Femur (tissue), 1 donor: ENCODE results near the gene CARMIL1.
A peak's percentile ranks its signal among the peaks of the same experiment; 100 is the strongest.
"Not testable (repeated sequence)": the region's sequence is repeated elsewhere in the genome, so short reads cannot be mapped to it uniquely, and the experiment has no call there.

Experiments used
- DNase-seq: peaks from one replicate; pipeline ENCODE4 v3.0.0-alpha.2; 2017

The CARMIL1 gene

GRCh38 chr6:25375125-25375524, 96.0 kb downstream of the CARMIL1 start:
- no peak for DNase-seq

GRCh38 chr6:25377664-25378063, 98.5 kb downstream of the CARMIL1 start:
- DNase-seq: no peak

GRCh38 chr6:25381077-25381476, 101.9 kb downstream of the CARMIL1 start:
- no peak for DNase-seq

GRCh38 chr6:25382476-25382875, 103.3 kb downstream of the CARMIL1 start:
- not testable (repeated sequence) for DNase-seq

- no peak for DNase-seq
Measured at GRCh38 chr6:25384234-25384633, 105.1 kb downstream of the CARMIL1 start.

- DNase-seq: no peak
Measured at GRCh38 chr6:25384967-25385366, 105.8 kb downstream of the CARMIL1 start.

- DNase-seq: no peak
Measured at GRCh38 chr6:25387483-25387882, 108.3 kb downstream of the CARMIL1 start.

GRCh38 chr6:25387911-25388310, 108.7 kb downstream of the CARMIL1 start:
- no peak for DNase-seq

- DNase-seq: no peak
Measured at GRCh38 chr6:25388776-25389175, 109.6 kb downstream of the CARMIL1 start.

GRCh38 chr6:25389471-25389870, 110.3 kb downstream of the CARMIL1 start:
- no peak for DNase-seq

GRCh38 chr6:25392372-25392771, 113.2 kb downstream of the CARMIL1 start:
- no peak for DNase-seq

- DNase-seq: no peak
Measured at GRCh38 chr6:25395731-25396130, 116.6 kb downstream of the CARMIL1 start.

GRCh38 chr6:25397406-25397805, 118.2 kb downstream of the CARMIL1 start:
- no peak for DNase-seq

- DNase-seq: no peak
Measured at GRCh38 chr6:25399885-25400284, 120.7 kb downstream of the CARMIL1 start.

GRCh38 chr6:25401711-25402110, 122.5 kb downstream of the CARMIL1 start:
- no peak for DNase-seq

GRCh38 chr6:25402125-25402524, 123.0 kb downstream of the CARMIL1 start:
- no peak for DNase-seq

- no peak for DNase-seq
Measured at GRCh38 chr6:25403150-25403549, 124.0 kb downstream of the CARMIL1 start.

GRCh38 chr6:25404091-25404490, 124.9 kb downstream of the CARMIL1 start:
- no peak for DNase-seq

- no peak for DNase-seq
Measured at GRCh38 chr6:25404693-25405169, 125.6 kb downstream of the CARMIL1 start.

GRCh38 chr6:25405442-25405841, 126.3 kb downstream of the CARMIL1 start:
- DNase-seq: no peak

- peak; percentile 28 for DNase-seq
Measured at GRCh38 chr6:25407431-25407830, 128.3 kb downstream of the CARMIL1 start.

GRCh38 chr6:25410102-25410501, 130.9 kb downstream of the CARMIL1 start:
- no peak for DNase-seq

GRCh38 chr6:25411316-25411950, 132.3 kb downstream of the CARMIL1 start:
- DNase-seq: no peak

- peak; percentile 52 for DNase-seq
Measured at GRCh38 chr6:25413207-25413905, 134.2 kb downstream of the CARMIL1 start.

GRCh38 chr6:25414168-25414567, 135.0 kb downstream of the CARMIL1 start:
- no peak for DNase-seq
